Measurements from ENCODE around the gene HNRNPA3. TPM values are rescaled to one million over a fixed set of nuclear protein-coding genes. Genes with fewer than 3 reads are reported as not detected.

The HNRNPA3 gene
- total and polyA plus RNA-seq, 2 of the 13 experiments (the other 11 are each of a cell fraction or from before 2014, with no cell fraction given): 73.3 to 97.7 TPM

GRCh38 chr2:177265824-177266817 lies 53.5 kb downstream of the HNRNPA3 start (continued):
- no peak for TF ChIP-seq ZBTB3 (CRISPR knock-in tag; IDR thresholded peaks at IDR 0.05; ENCODE audit: borderline replicate concordance, low read depth)
- no peak for TF ChIP-seq ZFX (CRISPR knock-in tag; IDR thresholded peaks at IDR 0.05; ENCODE audit: low read depth)
- TF ChIP-seq ESRRA (CRISPR knock-in tag; IDR thresholded peaks at IDR 0.05; ENCODE audit: low read depth): no peak
- 0 out of 2 replicates have a peak, but pooled peaks have one; percentile 25 for TF ChIP-seq ZNF317 (CRISPR knock-in tag; IDR thresholded peaks at IDR 0.05)
- no peak for TF ChIP-seq NFYC (CRISPR knock-in tag; IDR thresholded peaks at IDR 0.05)
- no peak for TF ChIP-seq ZFY (CRISPR knock-in tag; IDR thresholded peaks at IDR 0.05)
- no peak for TF ChIP-seq ZNF484 (CRISPR knock-in tag; IDR thresholded peaks at IDR 0.05; ENCODE audit: borderline replicate concordance, low read depth)
- no peak for TF ChIP-seq ZSCAN12 (CRISPR knock-in tag; IDR thresholded peaks at IDR 0.05)
- TF ChIP-seq TCF7L2 (IDR thresholded peaks at IDR 0.05; ENCODE audit: low read depth, low read length): no peak
- TF ChIP-seq HOXA9 (CRISPR knock-in tag; IDR thresholded peaks at IDR 0.05; ENCODE audit: borderline replicate concordance): no peak
- TF ChIP-seq TP53 (CRISPR knock-in tag; conservative IDR thresholded peaks at IDR 0.05): no peak
- TF ChIP-seq ZNF281 (CRISPR knock-in tag; IDR thresholded peaks at IDR 0.05; ENCODE audit: borderline replicate concordance): no peak
- no peak for TF ChIP-seq ZNF629 (CRISPR knock-in tag; conservative IDR thresholded peaks at IDR 0.05)
- TF ChIP-seq MLX (CRISPR knock-in tag; IDR thresholded peaks at IDR 0.05): no peak
- no peak for TF ChIP-seq ZNF549 (CRISPR knock-in tag; IDR thresholded peaks at IDR 0.05)
- TF ChIP-seq ZNF724P (CRISPR knock-in tag; IDR thresholded peaks at IDR 0.05; ENCODE audit: borderline replicate concordance): no peak
- no peak for TF ChIP-seq PHB2 (IDR thresholded peaks at IDR 0.05; ENCODE audit: partially characterized antibody)
- no peak for TF ChIP-seq RBM39 (IDR thresholded peaks at IDR 0.05; ENCODE audit: low read depth, low read length, poor library complexity, severe bottlenecking)
- TF ChIP-seq ZNF124 (CRISPR knock-in tag; IDR thresholded peaks at IDR 0.05): no peak
- TF ChIP-seq ZNF431 (CRISPR knock-in tag; IDR thresholded peaks at IDR 0.05; ENCODE audit: borderline replicate concordance, low read depth): no peak
- TF ChIP-seq ZNF674 (CRISPR knock-in tag; IDR thresholded peaks at IDR 0.05; ENCODE audit: low read depth): no peak
- TF ChIP-seq ZNF326 (CRISPR knock-in tag; IDR thresholded peaks at IDR 0.05; ENCODE audit: borderline replicate concordance): no peak
- no peak for TF ChIP-seq MZF1 (CRISPR knock-in tag; IDR thresholded peaks at IDR 0.05; ENCODE audit: borderline replicate concordance)

Data from HepG2 (cell line).